ENCODE measurements around the gene B9D2. TPM values are rescaled to one million over a fixed set of nuclear protein-coding genes. Genes with fewer than 3 reads are reported as not detected.
A peak's percentile ranks its signal among the peaks of the same experiment; 100 is the strongest.

B9D2 gene
- total RNA-seq, 6 experiments from 2014 or later: 1.7 to 4.4 (median 2.6) TPM

DNA sequence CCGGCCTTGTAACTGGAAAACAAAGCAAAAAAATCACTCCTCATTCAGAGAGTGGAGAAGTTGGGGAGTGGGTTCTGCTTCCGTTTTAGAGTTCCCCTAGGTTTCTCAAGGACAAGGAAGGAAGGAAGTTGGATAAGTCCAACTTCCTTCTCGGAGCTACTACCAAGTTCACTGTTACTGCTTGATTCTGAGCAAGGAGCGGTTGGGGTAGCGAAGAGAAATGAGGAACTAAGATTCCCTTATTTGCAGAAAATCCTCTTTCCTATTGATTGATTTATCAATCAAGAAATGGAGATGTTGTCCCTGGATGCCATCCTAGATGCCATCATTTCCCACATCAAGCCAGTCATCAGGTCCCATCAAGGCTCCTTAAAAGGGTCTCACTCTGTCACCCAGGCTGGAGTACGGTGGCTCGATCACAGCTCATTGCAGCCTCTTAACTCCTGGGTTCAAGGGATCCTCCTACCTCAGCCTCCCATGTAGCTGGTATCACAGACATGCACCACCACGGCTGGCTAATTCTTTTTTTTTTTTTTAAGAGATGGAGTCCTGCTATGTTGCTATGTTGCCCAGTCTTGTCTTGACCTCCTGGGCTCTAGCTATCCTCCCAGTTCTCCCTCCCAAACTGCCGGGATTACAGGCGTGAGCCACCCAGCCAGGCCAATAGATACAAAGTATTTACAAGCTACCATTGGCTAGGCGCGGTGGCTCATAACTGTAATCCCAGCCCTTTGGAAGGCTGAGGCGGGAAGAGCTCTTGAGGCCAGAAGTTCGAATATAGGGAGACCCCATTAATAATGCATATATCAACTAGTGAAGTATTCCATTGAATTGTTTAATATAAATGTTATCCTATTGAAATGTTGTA, 809 bp upstream of the B9D2 start:
- TF ChIP-seq POLR2A (IDR thresholded peaks at IDR 0.05): no peak
- TF ChIP-seq, protein P1, sequence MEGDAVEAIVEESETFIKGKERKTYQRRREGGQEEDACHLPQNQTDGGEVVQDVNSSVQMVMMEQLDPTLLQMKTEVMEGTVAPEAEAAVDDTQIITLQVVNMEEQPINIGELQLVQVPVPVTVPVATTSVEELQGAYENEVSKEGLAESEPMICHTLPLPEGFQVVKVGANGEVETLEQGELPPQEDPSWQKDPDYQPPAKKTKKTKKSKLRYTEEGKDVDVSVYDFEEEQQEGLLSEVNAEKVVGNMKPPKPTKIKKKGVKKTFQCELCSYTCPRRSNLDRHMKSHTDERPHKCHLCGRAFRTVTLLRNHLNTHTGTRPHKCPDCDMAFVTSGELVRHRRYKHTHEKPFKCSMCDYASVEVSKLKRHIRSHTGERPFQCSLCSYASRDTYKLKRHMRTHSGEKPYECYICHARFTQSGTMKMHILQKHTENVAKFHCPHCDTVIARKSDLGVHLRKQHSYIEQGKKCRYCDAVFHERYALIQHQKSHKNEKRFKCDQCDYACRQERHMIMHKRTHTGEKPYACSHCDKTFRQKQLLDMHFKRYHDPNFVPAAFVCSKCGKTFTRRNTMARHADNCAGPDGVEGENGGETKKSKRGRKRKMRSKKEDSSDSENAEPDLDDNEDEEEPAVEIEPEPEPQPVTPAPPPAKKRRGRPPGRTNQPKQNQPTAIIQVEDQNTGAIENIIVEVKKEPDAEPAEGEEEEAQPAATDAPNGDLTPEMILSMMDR (IDR thresholded peaks at IDR 0.05): no peak
- Histone ChIP-seq H3K27me3 (no peaks in the 10 kb centered on the region), H3K36me3 (no peaks in the 10 kb centered on the region), H3K27ac (peak overlapping the region; percentile 91 to 98 (median 92)), H3K4me1 (peaks cover 0 to 9% (median 0%) of the 10 kb centered on the region in 4 donors), H3K4me3 (peak overlapping the region; percentile 81 to 88 (median 81)), H3K9me3 (no peaks in the 10 kb centered on the region)
- intact Hi-C loops (cut with DNase I): no loop called here
- 50% methylated on average over 9 of the region's 14 CpGs for WGBS (ENCODE audit: insufficient coverage, low coverage, low lambda C conversion rate, missing lambda C conversion rate)
- ATAC-seq (peak in 2 of 4 donors; percentile 2 to 6), DNase-seq (no peak)

DNA sequence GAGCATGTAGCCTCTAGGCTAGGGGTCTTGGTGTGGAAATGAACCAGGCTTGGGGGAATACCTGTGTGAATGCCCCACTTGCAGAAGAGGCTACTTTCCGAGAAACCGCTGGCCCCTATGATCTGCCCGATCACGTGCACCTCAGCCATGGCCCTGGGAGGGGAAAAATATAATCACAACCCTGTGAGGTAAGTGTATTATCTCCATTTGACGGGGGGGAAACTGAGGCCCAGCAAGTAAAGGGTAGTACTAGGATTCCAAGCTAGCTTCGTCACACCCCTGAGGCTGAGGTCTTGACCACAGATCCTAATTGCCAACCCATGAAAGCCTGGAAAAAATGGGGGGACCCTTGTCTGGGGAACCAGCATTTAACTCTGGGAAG, 587 bp downstream of the B9D2 start:
- H3K36me3 ChIP-seq: no peaks in the 10 kb centered on the region
- H3K27ac ChIP-seq: peak overlapping the region; percentile 91 to 98 (median 92)
- H3K27me3 ChIP-seq: no peaks in the 10 kb centered on the region
- WGBS (ENCODE audit: insufficient coverage, low coverage, low lambda C conversion rate, missing lambda C conversion rate): 35% methylated on average over 6 of the region's 6 CpGs
- TF ChIP-seq POLR2A (IDR thresholded peaks at IDR 0.05): no peak
- TF ChIP-seq, protein P1 (IDR thresholded peaks at IDR 0.05): no peak
- peak overlapping the region; percentile 81 to 88 (median 81) for H3K4me3 ChIP-seq
- ATAC-seq (no peak), DNase-seq (no peak)
- no peaks in the 10 kb centered on the region for H3K9me3 ChIP-seq
- H3K4me1 ChIP-seq: peaks cover 0 to 9% (median 0%) of the 10 kb centered on the region in 4 donors
- intact Hi-C loops (cut with DNase I): no loop called here

DNA sequence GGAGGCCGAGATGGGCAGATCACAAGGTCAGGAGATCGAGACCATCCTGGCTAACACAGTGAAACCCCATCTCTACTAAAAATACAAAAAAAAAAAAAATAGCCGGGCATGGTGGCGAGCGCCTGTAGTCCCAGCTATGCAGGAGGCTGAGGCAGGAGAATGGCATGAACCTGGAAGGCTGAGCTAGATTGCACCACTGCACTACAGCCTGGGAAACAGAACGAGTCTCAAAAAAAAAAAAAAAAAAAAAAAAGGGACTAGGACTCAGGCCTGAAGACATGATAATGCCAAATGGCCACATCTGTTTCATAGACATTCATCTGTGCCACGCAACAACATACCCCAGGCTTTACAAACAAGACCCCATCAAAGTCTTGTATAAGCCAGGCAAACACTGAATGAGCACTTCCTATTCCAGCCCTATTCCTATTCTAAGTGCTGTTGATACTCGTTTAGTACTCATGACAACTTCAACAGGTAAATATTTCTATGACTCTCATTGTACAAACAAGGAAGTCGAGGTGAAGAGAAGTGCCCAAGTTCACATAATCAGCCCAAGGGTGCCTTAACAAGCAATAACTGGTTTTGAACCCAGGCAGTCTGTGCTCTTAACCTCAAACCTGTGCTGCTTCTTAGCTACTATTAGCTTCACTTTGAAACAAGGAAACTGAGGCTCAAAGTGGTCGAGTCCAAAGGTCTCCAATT, 1.7 kb downstream of the B9D2 start:
- no peaks in the 10 kb centered on the region for H3K36me3 ChIP-seq
- 81% methylated on average over 6 of the region's 10 CpGs for WGBS (ENCODE audit: insufficient coverage, low coverage, low lambda C conversion rate, missing lambda C conversion rate)
- H3K4me1 ChIP-seq: peaks cover 0 to 4% (median 0%) of the 10 kb centered on the region in 4 donors
- no peak overlapping the region for H3K27ac ChIP-seq
- TF ChIP-seq POLR2A (IDR thresholded peaks at IDR 0.05): no peak
- TF ChIP-seq, protein P1 (IDR thresholded peaks at IDR 0.05): no peak
- H3K9me3 ChIP-seq: no peaks in the 10 kb centered on the region
- intact Hi-C loops (cut with DNase I): no loop called here
- DNase-seq (no peak), ATAC-seq (no peak)
- no peaks in the 10 kb centered on the region for H3K27me3 ChIP-seq
- H3K4me3 ChIP-seq: no peak overlapping the region

DNA sequence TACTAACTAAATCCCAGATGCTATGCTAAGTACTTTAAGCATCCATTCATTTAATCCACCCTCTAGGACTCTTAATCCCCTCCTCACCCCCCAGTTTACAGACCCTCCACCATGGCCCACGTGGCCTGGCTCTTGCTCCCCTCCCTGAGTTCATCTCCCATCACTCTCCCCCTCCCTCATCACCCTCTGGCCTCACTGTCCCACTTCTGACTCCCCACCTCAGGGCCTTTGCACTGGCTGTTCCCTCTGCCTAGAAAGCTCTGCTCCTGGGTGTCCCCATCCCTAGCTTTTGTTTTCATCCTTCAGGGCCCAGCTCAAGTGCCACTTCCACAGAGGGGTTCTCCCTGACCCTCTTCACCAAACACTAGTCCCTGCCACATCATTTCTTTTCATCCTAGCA, 4.2 kb downstream of the B9D2 start:
- TF ChIP-seq, protein P1 (IDR thresholded peaks at IDR 0.05): no peak
- no peak for TF ChIP-seq POLR2A (IDR thresholded peaks at IDR 0.05)

More for the DNA sequence above, 4.2 kb downstream of the B9D2 start:
- H3K27ac ChIP-seq: no peak overlapping the region
- H3K36me3 ChIP-seq: no peaks in the 10 kb centered on the region
- no peak for DNase-seq
- intact Hi-C loops (cut with DNase I): no loop called here
- H3K9me3 ChIP-seq: no peaks in the 10 kb centered on the region
- H3K27me3 ChIP-seq: no peaks in the 10 kb centered on the region
- H3K4me3 ChIP-seq: no peak overlapping the region
- WGBS (ENCODE audit: insufficient coverage, low coverage, low lambda C conversion rate, missing lambda C conversion rate): 100% methylated on average over 1 of the region's 1 CpG
- no peak for ATAC-seq
- peaks cover 0 to 4% (median 0%) of the 10 kb centered on the region in 4 donors for H3K4me1 ChIP-seq
